ENCODE results near the gene ADCK2.

DNA sequence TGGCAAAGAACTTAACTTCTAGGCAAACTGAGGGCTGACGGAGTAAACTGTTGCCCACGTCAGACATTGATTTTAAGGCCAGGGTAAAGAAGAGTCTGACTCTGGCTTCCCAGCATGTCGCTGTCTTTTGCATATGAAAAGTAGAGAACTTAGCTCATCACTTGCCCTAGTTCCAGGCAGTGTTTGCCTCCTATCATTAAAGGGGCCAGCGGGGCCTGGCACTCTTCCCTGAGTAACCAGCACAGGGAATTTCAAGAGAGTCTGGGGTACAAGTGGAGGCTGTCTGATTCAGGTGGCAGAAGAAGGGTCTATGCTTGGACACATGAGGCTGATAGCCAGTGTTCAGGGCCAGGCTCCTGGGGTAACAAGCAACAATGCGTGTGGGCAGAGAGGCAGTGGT is 36.9 kb upstream of the ADCK2 start:
- TF ChIP-seq POLR2A (IDR thresholded peaks at IDR 0.05; ENCODE audit: low read length) (no peak), GATA1 (IDR thresholded peaks at IDR 0.05; ENCODE audit: low read depth, low read length) (no peak)

Measured in erythroblast (primary cell).